AG04450 (cell line): ENCODE measurements around the gene SEMA4G. TPM values are rescaled to one million over a fixed set of nuclear protein-coding genes. Genes with fewer than 3 reads are reported as not detected.

Source experiments
- CTCF ChIA-PET: fragments of 300-600, 350-600 bp; formaldehyde crosslinking; extraction: SDS; loops from one replicate; lab custom pipeline; 2022; ENCODE audit warnings: antibody characterized with exemption, inconsistent platforms; lab: Charles Lee
- POLR2A ChIA-PET: fragments of 350-600 bp; formaldehyde crosslinking; extraction: SDS; loops from one replicate; lab custom pipeline; 2021; ENCODE audit warnings: antibody characterized with exemption, inconsistent platforms; lab: Yijun Ruan, JAX
- DNase-seq: peaks from one replicate; pipeline ENCODE4 v3.0.0-alpha.2; 2011; ENCODE audit warnings: low read depth, low spot score
- H3K27ac ChIP-seq: one replicate; pipeline ENCODE4 v1.5.1; 2012; ENCODE audit warnings: low read depth, low read length, control low read depth
- H3K27me3 ChIP-seq: one replicate; pipeline ENCODE4 v1.6.0; 2012; ENCODE audit warnings: low read length; ENCODE audit not compliant: control insufficient read depth, insufficient read depth
- H3K4me3 ChIP-seq: 2 replicates; pipeline ENCODE4 v1.5.1; 2011; ENCODE audit warnings: mild to moderate bottlenecking, low read depth, low read length, control low read depth
- H3K9me3 ChIP-seq: 2 replicates; pipeline ENCODE4 v1.5.1; 2012; ENCODE audit warnings: low read length; ENCODE audit not compliant: control insufficient read depth, insufficient read depth
- CTCF ChIP-seq: IDR thresholded peaks from 2 replicates; pipeline ENCODE4 v1.5.1; 2011; ENCODE audit warnings: low read depth, low read length, control low read depth, inconsistent platforms
- polyA plus RNA-seq: library from polyadenylated mRNA; depleted of rRNA; stranded (reverse); fragments of >200 nt; gene quantifications from 2 replicates; pipeline ENCODE4 v1.2.3, GENCODE V29; 2011

SEMA4G gene
- polyA plus RNA-seq, 1 experiment = 10.5 TPM

DNA sequence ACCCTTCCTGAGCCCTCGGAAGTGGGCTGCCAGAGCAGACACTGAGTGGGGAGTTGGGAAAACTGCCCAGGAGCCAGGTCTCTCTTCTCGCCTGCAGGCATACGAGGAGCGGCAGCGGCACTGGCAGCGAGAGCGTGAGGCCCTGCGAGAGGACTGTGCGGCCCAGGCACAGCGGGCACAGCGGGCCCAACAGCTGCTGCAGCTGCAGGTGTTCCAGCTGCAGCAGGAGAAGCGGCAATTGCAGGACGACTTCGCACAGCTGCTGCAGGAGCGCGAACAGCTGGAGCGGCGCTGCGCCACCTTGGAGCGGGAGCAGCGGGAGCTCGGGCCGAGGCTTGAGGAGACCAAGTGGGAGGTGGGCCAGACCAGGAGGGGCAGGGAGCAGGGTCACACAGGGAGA is 36.1 kb downstream of the SEMA4G start:
- no peak for TF ChIP-seq CTCF
- CTCF ChIA-PET = interaction anchor here (1.5 to 5.5 kb wide), 2 partner anchors 10 to 12 kb away, joined by 3 to 53 read pairs; no protein-coding TSS in a partner anchor

GRCh38 chr10:101005869-101006567 is 36.7 kb downstream of the SEMA4G start:
- Histone ChIP-seq H3K27me3 (no peaks in the 10 kb centered on the region), H3K9me3 (no peaks in the 10 kb centered on the region; the same call in 1 of the 2 replicates), H3K27ac (peak overlapping the region; percentile 77), H3K4me3 (no peak overlapping the region)
- no peak for DNase-seq
- TF ChIP-seq CTCF = no peak
- ChIA-PET POLR2A (interaction anchor here (1.1 to 2.9 kb wide), 2 partner anchors 9 to 25 kb away, joined by 3 to 20 read pairs; partner anchors contain the start of genes PDZD7 and SFXN3), CTCF (interaction anchor here (1.0 to 5.5 kb wide), 4 partner anchors 8 to 44 kb away, joined by 3 to 53 read pairs (median 11); no protein-coding TSS in a partner anchor)

More for the DNA sequence above, 36.1 kb downstream of the SEMA4G start:
- Histone ChIP-seq H3K27me3 (no peaks in the 10 kb centered on the region), H3K4me3 (no peak overlapping the region), H3K9me3 (no peaks in the 10 kb centered on the region; the same call in 1 of the 2 replicates), H3K27ac (no peak overlapping the region)
- POLR2A ChIA-PET = interaction anchor here (1.1 kb wide), 1 partner anchor 26 kb away, joined by 3 read pairs; the partner anchor contains the start of genes PDZD7 and SFXN3
- DNase-seq = no peak

- POLR2A ChIA-PET = interaction anchor here (1.0 to 2.9 kb wide), 3 partner anchors 9 to 55 kb away, joined by 3 to 20 read pairs (median 4); partner anchors contain the start of genes KAZALD1, PDZD7 and SFXN3
- Histone ChIP-seq H3K9me3 (no peaks in the 10 kb centered on the region; the same call in 1 of the 2 replicates), H3K27me3 (no peaks in the 10 kb centered on the region), H3K4me3 (no peak overlapping the region), H3K27ac (peak overlapping the region; percentile 77)
- no peak for TF ChIP-seq CTCF
- CTCF ChIA-PET = interaction anchor here (1.0 to 2.4 kb wide), 4 partner anchors 9 to 43 kb away, joined by 3 to 19 read pairs (median 3); no protein-coding TSS in a partner anchor
- no peak for DNase-seq
Measured at GRCh38 chr10:101006593-101007098, 37.3 kb downstream of the SEMA4G start.

GRCh38 chr10:101007099-101007711 is 37.9 kb downstream of the SEMA4G start:
- Histone ChIP-seq H3K4me3 (no peak overlapping the region; the same call in 1 of the 2 replicates), H3K9me3 (no peaks in the 10 kb centered on the region; the same call in 1 of the 2 replicates), H3K27ac (peak overlapping the region; percentile 77), H3K27me3 (no peaks in the 10 kb centered on the region)
- DNase-seq = no peak
- ChIA-PET POLR2A (interaction anchor here (1.0 to 2.9 kb wide), 3 partner anchors 10 to 54 kb away, joined by 4 to 20 read pairs (median 4); partner anchors contain the start of gene KAZALD1), CTCF (interaction anchor here (0.8 to 2.4 kb wide), 5 partner anchors 8 to 13 kb away, joined by 3 to 19 read pairs (median 3); partner anchors contain the start of gene LZTS2)
- no peak for TF ChIP-seq CTCF
